ENCODE data around the gene CACNA1I.
"Not testable (repeated sequence)": the region's sequence is repeated elsewhere in the genome, so short reads cannot be mapped to it uniquely, and the experiment has no call there.

The CACNA1I gene

GRCh38 chr22:39570665-39571064 is at the start of gene CACNA1I:
Gene CACNA1I, plus strand, starts transcription at chr22:39570753. Its CDS starts 0 bp downstream, at chr22:39570753.
- DNase-seq: no peak

GRCh38 chr22:39521106-39521885 is 49.3 kb upstream of the CACNA1I start:
- peak; percentile 31 for DNase-seq

- DNase-seq: not testable (repeated sequence)
Observed at GRCh38 chr22:39522091-39522490, 48.5 kb upstream of the CACNA1I start.

GRCh38 chr22:39522567-39523300 is 47.8 kb upstream of the CACNA1I start:
- peak; percentile 45 for DNase-seq

- no peak for DNase-seq
Observed at GRCh38 chr22:39524089-39524752, 46.3 kb upstream of the CACNA1I start.

- DNase-seq: no peak
Observed at GRCh38 chr22:39524753-39525657, 45.5 kb upstream of the CACNA1I start.

GRCh38 chr22:39525658-39525975 is 44.9 kb upstream of the CACNA1I start:
- no peak for DNase-seq

- DNase-seq: no peak
Observed at GRCh38 chr22:39526736-39527171, 43.8 kb upstream of the CACNA1I start.

- DNase-seq: no peak
Observed at GRCh38 chr22:39527481-39527961, 43.0 kb upstream of the CACNA1I start.

- peak; percentile 71 for DNase-seq
Observed at GRCh38 chr22:39528080-39528661, 42.4 kb upstream of the CACNA1I start.

- DNase-seq: peak; percentile 78
Observed at GRCh38 chr22:39528681-39529486, 41.7 kb upstream of the CACNA1I start.

- DNase-seq: no peak
Observed at GRCh38 chr22:39529487-39529851, 41.1 kb upstream of the CACNA1I start.

GRCh38 chr22:39530116-39530515 is 40.4 kb upstream of the CACNA1I start:
- no peak for DNase-seq

GRCh38 chr22:39530692-39531331 is 39.7 kb upstream of the CACNA1I start:
- DNase-seq: peak; percentile 24

GRCh38 chr22:39532215-39533073 is 38.1 kb upstream of the CACNA1I start, which contains the start of gene RPS19BP1:
Gene RPS19BP1, minus strand, starts transcription at chr22:39532748. Its CDS starts 10 bp downstream, at chr22:39532738.
- peak; percentile 100 for DNase-seq

- DNase-seq: no peak
Observed at GRCh38 chr22:39534092-39534506, 36.5 kb upstream of the CACNA1I start.

- peak; percentile 75 for DNase-seq
Observed at GRCh38 chr22:39534591-39535356, 35.8 kb upstream of the CACNA1I start.

- DNase-seq: no peak
Observed at GRCh38 chr22:39535357-39535725, 35.2 kb upstream of the CACNA1I start.

Measured in NCI-H1694 (cell line).